ENCODE results near the gene OR52E5.

OR52E5 gene

DNA sequence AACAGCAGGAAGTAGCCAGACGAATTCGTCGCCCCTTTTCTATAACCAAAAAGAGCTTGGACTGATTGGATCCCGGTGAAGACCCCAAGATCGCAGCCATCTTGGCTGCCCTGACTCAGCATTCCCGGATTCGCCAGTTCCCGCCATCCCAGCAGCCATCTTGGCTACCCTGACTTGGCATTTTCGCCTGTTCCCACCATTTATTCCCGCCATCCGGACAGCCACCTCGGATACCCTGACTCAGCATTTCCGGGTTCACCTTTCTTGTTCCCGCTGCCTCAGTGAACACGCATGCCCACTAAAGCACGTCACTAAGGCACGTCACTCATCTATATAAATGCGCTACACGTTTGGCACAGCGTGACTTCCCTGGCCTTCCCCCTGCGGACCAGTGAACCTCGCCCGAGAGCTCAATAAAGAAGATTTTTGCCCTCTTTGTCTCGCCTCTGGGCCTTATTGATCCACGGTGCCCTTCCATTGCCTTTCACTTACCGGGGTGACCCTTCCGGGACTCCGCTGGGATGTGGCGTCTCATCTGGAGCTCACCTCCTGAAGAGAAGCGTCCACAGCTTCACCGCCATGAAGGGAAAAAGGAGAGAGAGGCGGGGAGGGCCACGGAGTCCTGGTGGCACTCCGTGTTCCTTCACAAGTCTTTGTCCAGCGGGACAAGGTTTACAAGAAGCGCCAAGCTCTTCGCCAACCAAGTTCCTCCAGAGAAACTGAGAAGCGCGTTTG is 45.0 kb downstream of the OR52E5 start:
- no peak for DNase-seq

DNA sequence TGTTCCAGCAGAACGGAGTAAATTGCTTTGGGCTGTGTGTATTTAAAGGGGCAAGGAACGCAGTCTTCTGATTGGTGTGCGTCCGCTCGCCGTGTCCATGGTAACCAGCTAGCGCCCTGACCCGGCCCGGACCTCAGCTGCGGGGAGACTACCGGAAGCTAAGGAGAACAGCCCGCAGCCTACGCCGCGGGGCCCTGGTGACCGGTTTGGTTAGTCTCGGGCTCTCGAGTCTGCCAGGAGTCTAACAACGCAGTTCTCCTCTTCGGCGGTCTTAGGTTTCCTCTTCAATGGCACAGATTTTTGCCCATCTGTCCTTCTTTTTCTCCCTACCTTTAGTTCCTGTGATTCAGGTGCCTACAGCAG is 45.6 kb downstream of the OR52E5 start:
- DNase-seq: no peak

DNA sequence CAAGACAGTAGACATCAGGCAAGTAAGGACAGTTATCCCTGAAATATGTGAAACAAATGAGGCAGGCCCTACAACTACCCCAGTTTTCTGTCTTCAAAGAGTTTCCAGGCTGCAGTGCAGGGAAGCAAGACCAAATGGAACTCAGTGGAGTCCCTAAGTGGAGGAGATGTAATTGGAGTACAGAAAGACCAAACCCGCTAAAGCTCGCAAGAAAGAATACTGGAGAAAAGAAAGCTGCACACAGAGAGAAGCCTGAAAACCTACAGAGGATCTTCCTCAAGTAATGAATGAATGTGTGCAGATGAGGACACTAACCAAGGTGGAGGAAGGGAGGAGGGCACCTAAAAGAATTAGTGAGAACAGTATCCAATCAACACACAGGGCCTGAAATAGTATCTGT is 47.7 kb downstream of the OR52E5 start:
- DNase-seq: no peak

DNA sequence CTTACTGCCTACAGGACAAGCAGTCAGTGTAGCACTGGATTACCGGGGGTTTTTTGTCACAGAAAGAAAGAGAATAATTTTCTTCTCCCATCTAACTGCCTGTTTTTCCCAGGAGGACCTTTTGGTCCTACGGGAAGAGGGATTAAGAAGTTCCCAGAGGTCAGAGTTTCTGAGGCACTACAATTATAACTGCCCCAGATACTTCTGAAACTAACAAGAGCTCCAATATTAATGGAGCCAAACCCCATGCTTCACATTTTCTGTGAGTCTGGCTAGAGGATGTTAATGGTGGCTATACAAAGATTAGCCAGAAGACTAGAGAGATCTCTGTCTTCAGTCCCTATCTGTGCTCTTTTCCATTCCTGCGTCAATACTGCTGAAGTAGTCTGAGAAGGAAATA is 48.9 kb downstream of the OR52E5 start, which contains the start of gene OR56A3:
Gene OR56A3, plus strand, starts transcription at position 301 of the 400 bp plus-strand sequence. CDS start 5,096 bp downstream, outside the sequence.
- DNase-seq: no peak

Data from SHP77 treated with DMSO at 0.1 percent for 48 hours (cell line).